ENCODE measurements around the gene RNF225.
A peak's percentile ranks its signal among the peaks of the same experiment; 100 is the strongest.

RNF225 gene

DNA sequence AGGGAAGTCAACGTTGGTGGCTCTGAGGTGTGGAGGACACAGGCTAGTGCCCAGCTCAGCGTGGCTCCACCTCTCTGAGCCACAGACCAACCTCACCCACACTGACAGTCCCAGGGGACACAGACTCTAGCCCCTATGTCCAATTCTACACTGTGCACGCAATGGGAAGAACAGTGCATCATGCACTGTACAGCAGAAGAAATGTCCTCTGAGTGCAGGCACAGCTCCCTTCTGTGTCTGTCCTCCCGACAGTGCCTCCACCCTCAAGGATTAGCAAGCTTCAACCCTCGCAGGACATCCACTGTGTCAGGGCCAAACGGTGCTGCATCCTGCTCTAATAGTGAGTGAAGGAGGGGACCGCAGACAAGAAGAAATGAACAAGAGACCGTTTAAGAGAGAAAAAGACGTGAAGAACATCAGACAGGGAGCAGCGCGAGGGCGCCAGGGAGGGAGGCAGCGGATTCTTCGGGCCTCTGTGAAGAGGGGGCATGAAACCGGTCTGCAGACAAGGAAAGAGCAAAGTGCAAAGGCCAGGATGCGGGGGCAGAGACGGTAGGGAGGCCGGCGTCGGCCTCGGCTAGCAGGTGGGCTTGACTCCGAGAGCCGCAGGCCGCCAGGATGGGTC lies 15.3 kb upstream of the RNF225 start:
- H3K27me3 ChIP-seq (ENCODE audit: insufficient read depth, low read length, poor library complexity, severe bottlenecking), result no peaks in the 10 kb centered on the region
- H3K4me2 ChIP-seq (ENCODE audit: low read depth, low read length, poor library complexity, severe bottlenecking), result peak overlapping the region; percentile 81
- H3K4me3 ChIP-seq (ENCODE audit: low read length, poor library complexity, severe bottlenecking), result peak overlapping the region; percentile 77
- H3K9me3 ChIP-seq (ENCODE audit: insufficient read depth, low read depth, low read length), result no peaks in the 10 kb centered on the region
- no peaks in the 10 kb centered on the region for H3K9me2 ChIP-seq (replicated peaks; ENCODE audit: low read depth, low read length)
- peaks cover 11% of the 10 kb centered on the region for H3K4me1 ChIP-seq (ENCODE audit: insufficient read depth, low read length, poor library complexity, severe bottlenecking)
- TF ChIP-seq EZH2phosphoT487 (IDR thresholded peaks at IDR 0.05; ENCODE audit: borderline replicate concordance) (no peak), CTCF (conservative IDR thresholded peaks at IDR 0.05; ENCODE audit: low read length) (no peak)
- peak overlapping the region; percentile 83 for H3K9ac ChIP-seq (ENCODE audit: low read depth, low read length, poor library complexity, severe bottlenecking)
- no peaks in the 10 kb centered on the region for H3F3A ChIP-seq (ENCODE audit: low read depth)
- H3K79me2 ChIP-seq (ENCODE audit: insufficient read depth, low read length), result peaks cover 6% of the 10 kb centered on the region; the same call in 1 of the 2 replicates
- no peaks in the 10 kb centered on the region for H3K36me3 ChIP-seq (ENCODE audit: insufficient read depth, low read length)
- H2AFZ ChIP-seq (ENCODE audit: low read length), result peak overlapping the region; percentile 92
- H4K20me1 ChIP-seq (ENCODE audit: insufficient read depth, low read length, poor library complexity, severe bottlenecking), result no peaks in the 10 kb centered on the region

GRCh38 chr19:58380662-58381459 lies 14.6 kb upstream of the RNF225 start, which contains the start of gene ZNF837:
Gene ZNF837 (minus strand): TSS chr19:58381030. CDS start chr19:58369332, 11,698 bp downstream.
- TF ChIP-seq EZH2phosphoT487 (IDR thresholded peaks at IDR 0.05; ENCODE audit: borderline replicate concordance) (no peak), CTCF (conservative IDR thresholded peaks at IDR 0.05; ENCODE audit: low read length) (no peak)
- peaks cover 18% of the 10 kb centered on the region for H3K4me1 ChIP-seq (ENCODE audit: insufficient read depth, low read length, poor library complexity, severe bottlenecking)
- H3K36me3 ChIP-seq (ENCODE audit: insufficient read depth, low read length), result no peaks in the 10 kb centered on the region
- peak within 1 kb of the TSS; percentile 84 for H3K4me2 ChIP-seq (ENCODE audit: low read depth, low read length, poor library complexity, severe bottlenecking)
- no peaks in the 10 kb centered on the region for H3K9me3 ChIP-seq (ENCODE audit: insufficient read depth, low read depth, low read length)
- peak within 1 kb of the TSS; percentile 92 for H2AFZ ChIP-seq (ENCODE audit: low read length)
- peak within 1 kb of the TSS; percentile 77 for H3K4me3 ChIP-seq (ENCODE audit: low read length, poor library complexity, severe bottlenecking)
- no peaks in the 10 kb centered on the region for H3K27me3 ChIP-seq (ENCODE audit: insufficient read depth, low read length, poor library complexity, severe bottlenecking)
- no peaks in the 10 kb centered on the region for H3F3A ChIP-seq (ENCODE audit: low read depth)
- peaks cover 13% of the 10 kb centered on the region; the same call in 1 of the 2 replicates for H3K79me2 ChIP-seq (ENCODE audit: insufficient read depth, low read length)
- no peaks in the 10 kb centered on the region for H4K20me1 ChIP-seq (ENCODE audit: insufficient read depth, low read length, poor library complexity, severe bottlenecking)
- no peaks in the 10 kb centered on the region for H3K9me2 ChIP-seq (replicated peaks; ENCODE audit: low read depth, low read length)
- peak within 1 kb of the TSS; percentile 83 for H3K9ac ChIP-seq (ENCODE audit: low read depth, low read length, poor library complexity, severe bottlenecking)

DNA sequence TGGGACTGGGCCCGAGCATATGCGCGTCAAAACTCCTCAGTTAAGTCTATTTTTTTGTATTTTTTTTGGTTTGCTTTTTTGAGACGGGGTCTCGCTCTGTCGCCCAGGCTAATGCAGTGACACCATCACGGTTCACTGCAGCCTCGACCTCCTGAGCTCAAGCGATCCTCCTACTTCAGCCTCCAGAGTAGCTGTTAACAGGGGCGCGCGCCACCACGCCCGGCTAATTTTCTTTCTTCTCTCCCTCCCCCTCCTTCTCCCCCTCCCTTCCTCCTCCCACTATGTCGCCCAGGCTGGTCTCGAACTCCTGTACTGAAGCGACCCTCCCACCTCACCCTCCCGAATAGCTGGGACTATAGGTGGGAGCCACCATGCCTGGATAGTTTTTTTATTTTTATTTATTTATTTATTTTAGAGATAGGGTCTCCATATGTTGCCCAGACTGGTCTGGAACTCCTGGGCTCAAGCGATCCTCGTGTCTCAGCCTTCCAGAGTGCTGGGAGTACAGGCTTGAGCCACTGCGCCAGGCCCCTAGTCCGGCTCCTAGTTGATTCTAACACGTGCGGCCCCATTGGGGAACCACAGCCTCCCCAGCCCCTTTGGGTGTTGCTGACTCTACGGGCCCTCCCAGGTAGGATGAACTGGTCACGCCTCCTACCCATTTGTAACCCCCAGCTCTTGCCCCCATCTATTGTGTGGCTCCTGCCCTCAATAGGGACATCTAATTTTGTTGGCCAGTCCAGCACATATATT lies 13.8 kb upstream of the RNF225 start:
- H3K4me2 ChIP-seq (ENCODE audit: low read depth, low read length, poor library complexity, severe bottlenecking), result peak overlapping the region; percentile 84
- H3K9me2 ChIP-seq (replicated peaks; ENCODE audit: low read depth, low read length), result no peaks in the 10 kb centered on the region
- peaks cover 23% of the 10 kb centered on the region for H3K4me1 ChIP-seq (ENCODE audit: insufficient read depth, low read length, poor library complexity, severe bottlenecking)
- peak overlapping the region; percentile 77 for H3K4me3 ChIP-seq (ENCODE audit: low read length, poor library complexity, severe bottlenecking)
- no peak overlapping the region; the same call in 1 of the 2 replicates for H2AFZ ChIP-seq (ENCODE audit: low read length)
- no peaks in the 10 kb centered on the region for H3K36me3 ChIP-seq (ENCODE audit: insufficient read depth, low read length)
- H3K9me3 ChIP-seq (ENCODE audit: insufficient read depth, low read depth, low read length), result no peaks in the 10 kb centered on the region
- H4K20me1 ChIP-seq (ENCODE audit: insufficient read depth, low read length, poor library complexity, severe bottlenecking), result no peaks in the 10 kb centered on the region
- H3F3A ChIP-seq (ENCODE audit: low read depth), result no peaks in the 10 kb centered on the region
- no peaks in the 10 kb centered on the region for H3K27me3 ChIP-seq (ENCODE audit: insufficient read depth, low read length, poor library complexity, severe bottlenecking)
- TF ChIP-seq EZH2phosphoT487 (IDR thresholded peaks at IDR 0.05; ENCODE audit: borderline replicate concordance) (no peak), CTCF (conservative IDR thresholded peaks at IDR 0.05; ENCODE audit: low read length) (no peak)
- H3K79me2 ChIP-seq (ENCODE audit: insufficient read depth, low read length), result peaks cover 17% of the 10 kb centered on the region; the same call in 1 of the 2 replicates
- peak overlapping the region; percentile 59 for H3K9ac ChIP-seq (ENCODE audit: low read depth, low read length, poor library complexity, severe bottlenecking)
